ENCODE results near the gene APH1B.
A peak's percentile ranks its signal among the peaks of the same experiment; 100 is the strongest.
"Not testable (repeated sequence)": the region's sequence is repeated elsewhere in the genome, so short reads cannot be mapped to it uniquely, and the experiment has no call there.

The APH1B gene

GRCh38 chr15:63277038-63277892 is at the start of gene APH1B:
APH1B (plus strand) TSS chr15:63277605; CDS start chr15:63277624, 19 bp downstream.
- peak; percentile 57 for DNase-seq (ENCODE audit: low spot score)
- no peak for FAIRE-seq

GRCh38 chr15:63227689-63228088 is 49.7 kb upstream of the APH1B start:
- DNase-seq (ENCODE audit: low spot score), result no peak

GRCh38 chr15:63231206-63231605 is 46.2 kb upstream of the APH1B start:
- no peak for DNase-seq (ENCODE audit: low spot score)
- FAIRE-seq, result no peak

More at GRCh38 chr15:63227689-63228088, 49.7 kb upstream of the APH1B start:
- no peak for FAIRE-seq

GRCh38 chr15:63231706-63232105 is 45.7 kb upstream of the APH1B start:
- FAIRE-seq (no peak), DNase-seq (ENCODE audit: low spot score) (no peak)

GRCh38 chr15:63232405-63232804 is 45.0 kb upstream of the APH1B start:
- DNase-seq (ENCODE audit: low spot score) (no peak), FAIRE-seq (no peak)

- no peak for DNase-seq (ENCODE audit: low spot score)
- no peak for FAIRE-seq
Observed at GRCh38 chr15:63232943-63233342, 44.5 kb upstream of the APH1B start.

- FAIRE-seq (peak; percentile 86), DNase-seq (ENCODE audit: low spot score) (peak; percentile 30)
Observed at GRCh38 chr15:63233667-63234423, 43.6 kb upstream of the APH1B start.

- FAIRE-seq, result no peak
Observed at GRCh38 chr15:63234451-63234870, 42.9 kb upstream of the APH1B start.

GRCh38 chr15:63236272-63236671 is 41.1 kb upstream of the APH1B start:
- FAIRE-seq (peak; percentile 83), DNase-seq (ENCODE audit: low spot score) (no peak)

More at GRCh38 chr15:63234451-63234870, 42.9 kb upstream of the APH1B start:
- no peak for DNase-seq (ENCODE audit: low spot score)

GRCh38 chr15:63237086-63237485 is 40.3 kb upstream of the APH1B start:
- not testable (repeated sequence) for DNase-seq (ENCODE audit: low spot score); FAIRE-seq

GRCh38 chr15:63238171-63238570 is 39.2 kb upstream of the APH1B start:
- DNase-seq (ENCODE audit: low spot score) (no peak), FAIRE-seq (no peak)

- FAIRE-seq (no peak), DNase-seq (ENCODE audit: low spot score) (no peak)
Observed at GRCh38 chr15:63238796-63239195, 38.6 kb upstream of the APH1B start.

- FAIRE-seq, result peak; percentile 32
- no peak for DNase-seq (ENCODE audit: low spot score)
Observed at GRCh38 chr15:63240109-63240508, 37.3 kb upstream of the APH1B start.

GRCh38 chr15:63241316-63241715 is 36.1 kb upstream of the APH1B start:
- no peak for DNase-seq (ENCODE audit: low spot score)
- no peak for FAIRE-seq

- FAIRE-seq (no peak), DNase-seq (ENCODE audit: low spot score) (no peak)
Observed at GRCh38 chr15:63243101-63243500, 34.3 kb upstream of the APH1B start.

- peak; percentile 29 for DNase-seq (ENCODE audit: low spot score)
- FAIRE-seq, result no peak
Observed at GRCh38 chr15:63243776-63244175, 33.6 kb upstream of the APH1B start.

GRCh38 chr15:63244399-63244798 is 33.0 kb upstream of the APH1B start:
- no peak for FAIRE-seq
- DNase-seq (ENCODE audit: low spot score), result no peak

GRCh38 chr15:63244976-63245645 is 32.3 kb upstream of the APH1B start:
- FAIRE-seq (no peak), DNase-seq (ENCODE audit: low spot score) (no peak)

GRCh38 chr15:63246691-63247469 is 30.5 kb upstream of the APH1B start:
- FAIRE-seq (no peak), DNase-seq (ENCODE audit: low spot score) (no peak)

- peak; percentile 97 for FAIRE-seq
- peak; percentile 99 for DNase-seq (ENCODE audit: low spot score)
Observed at GRCh38 chr15:63250312-63250965, 27.0 kb upstream of the APH1B start.

Measured in RCC 7860 (cell line).